Measurements from ENCODE around the gene RBBP7.

The RBBP7 gene

DNA sequence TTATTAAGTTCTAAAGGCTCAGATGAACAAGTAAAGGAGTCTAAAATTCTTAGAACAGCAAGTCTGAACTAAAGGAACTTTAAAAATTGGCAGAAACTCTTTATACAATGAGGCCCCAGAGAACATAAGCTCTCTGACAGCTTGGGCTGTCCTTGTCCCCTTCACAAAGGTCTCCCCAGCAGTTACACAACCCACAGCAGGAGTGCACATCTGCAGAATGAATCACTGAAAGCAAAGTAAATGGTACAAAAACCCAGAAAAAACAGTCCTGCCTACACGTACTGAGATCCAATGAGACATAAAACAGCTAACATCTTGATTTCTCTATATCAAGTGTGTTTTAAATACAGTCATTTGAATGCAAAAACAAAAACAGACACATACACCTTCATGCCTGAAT is 18.7 kb downstream of the RBBP7 start:
- DNase-seq (ENCODE audit: extremely low spot score): no peak
- ChIA-PET CTCF (no interaction called here), POLR2A (no interaction called here)
- no peak for TF ChIP-seq FOXK2 (IDR thresholded peaks at IDR 0.05)
- TF ChIP-seq TARDBP (IDR thresholded peaks at IDR 0.05): no peak
- no peak for TF ChIP-seq BHLHE40 (IDR thresholded peaks at IDR 0.05; ENCODE audit: borderline replicate concordance)
- no peak for TF ChIP-seq PKNOX1 (IDR thresholded peaks at IDR 0.05)
- no peak for TF ChIP-seq SUZ12 (IDR thresholded peaks at IDR 0.05)
- no peak for TF ChIP-seq ARNT (IDR thresholded peaks at IDR 0.05)
- no peak for TF ChIP-seq SP1 (IDR thresholded peaks at IDR 0.05)
- no peak for TF ChIP-seq ZNF384 (IDR thresholded peaks at IDR 0.05)
- no peak for TF ChIP-seq ELF4 (IDR thresholded peaks at IDR 0.05)
- no peak for TF ChIP-seq HDGF (IDR thresholded peaks at IDR 0.05; ENCODE audit: borderline replicate concordance)
- no peak for TF ChIP-seq NFRKB (IDR thresholded peaks at IDR 0.05)
- TF ChIP-seq FOXA1 (IDR thresholded peaks at IDR 0.05): no peak
- no peak for TF ChIP-seq FOXM1 (IDR thresholded peaks at IDR 0.05; ENCODE audit: borderline replicate concordance)
- no peak for TF ChIP-seq LEF1 (IDR thresholded peaks at IDR 0.05; ENCODE audit: borderline replicate concordance)
- no peak for TF ChIP-seq CTBP1 (IDR thresholded peaks at IDR 0.05; ENCODE audit: borderline replicate concordance)

GRCh38 chrX:16848541-16848940 is 21.6 kb downstream of the RBBP7 start:
- TF ChIP-seq ELF4 (IDR thresholded peaks at IDR 0.05): no peak
- TF ChIP-seq TARDBP (IDR thresholded peaks at IDR 0.05): no peak
- no peak for TF ChIP-seq SUZ12 (IDR thresholded peaks at IDR 0.05)
- no peak for TF ChIP-seq L3MBTL2 (conservative IDR thresholded peaks at IDR 0.05)
- TF ChIP-seq CTBP1 (IDR thresholded peaks at IDR 0.05; ENCODE audit: borderline replicate concordance): no peak
- TF ChIP-seq PKNOX1 (IDR thresholded peaks at IDR 0.05): no peak
- TF ChIP-seq FOXK2 (IDR thresholded peaks at IDR 0.05): no peak
- TF ChIP-seq SP1 (IDR thresholded peaks at IDR 0.05): no peak
- TF ChIP-seq ZNF384 (IDR thresholded peaks at IDR 0.05): no peak
- TF ChIP-seq NFRKB (IDR thresholded peaks at IDR 0.05): no peak
- TF ChIP-seq LEF1 (IDR thresholded peaks at IDR 0.05; ENCODE audit: borderline replicate concordance): no peak
- no peak for TF ChIP-seq ARNT (IDR thresholded peaks at IDR 0.05)
- no peak for TF ChIP-seq FOXA1 (IDR thresholded peaks at IDR 0.05)
- TF ChIP-seq FOXM1 (IDR thresholded peaks at IDR 0.05; ENCODE audit: borderline replicate concordance): no peak
- no peak for TF ChIP-seq BHLHE40 (IDR thresholded peaks at IDR 0.05; ENCODE audit: borderline replicate concordance)
- no peak for TF ChIP-seq HDGF (IDR thresholded peaks at IDR 0.05; ENCODE audit: borderline replicate concordance)
- ChIA-PET POLR2A (no interaction called here), CTCF (interaction anchor here (1.0 kb wide), 1 partner anchor 34 kb away, joined by 3 read pairs; no protein-coding TSS in a partner anchor)
- no peak for DNase-seq (ENCODE audit: extremely low spot score)

- TF ChIP-seq SUZ12 (IDR thresholded peaks at IDR 0.05): no peak
- no peak for TF ChIP-seq NFRKB (IDR thresholded peaks at IDR 0.05)
- TF ChIP-seq CTBP1 (IDR thresholded peaks at IDR 0.05; ENCODE audit: borderline replicate concordance): no peak
- POLR2A ChIA-PET: no interaction called here
- DNase-seq (ENCODE audit: extremely low spot score): no peak
- CTCF ChIA-PET: no interaction called here
Measured at GRCh38 chrX:16845686-16846085, 24.5 kb downstream of the RBBP7 start.

DNA sequence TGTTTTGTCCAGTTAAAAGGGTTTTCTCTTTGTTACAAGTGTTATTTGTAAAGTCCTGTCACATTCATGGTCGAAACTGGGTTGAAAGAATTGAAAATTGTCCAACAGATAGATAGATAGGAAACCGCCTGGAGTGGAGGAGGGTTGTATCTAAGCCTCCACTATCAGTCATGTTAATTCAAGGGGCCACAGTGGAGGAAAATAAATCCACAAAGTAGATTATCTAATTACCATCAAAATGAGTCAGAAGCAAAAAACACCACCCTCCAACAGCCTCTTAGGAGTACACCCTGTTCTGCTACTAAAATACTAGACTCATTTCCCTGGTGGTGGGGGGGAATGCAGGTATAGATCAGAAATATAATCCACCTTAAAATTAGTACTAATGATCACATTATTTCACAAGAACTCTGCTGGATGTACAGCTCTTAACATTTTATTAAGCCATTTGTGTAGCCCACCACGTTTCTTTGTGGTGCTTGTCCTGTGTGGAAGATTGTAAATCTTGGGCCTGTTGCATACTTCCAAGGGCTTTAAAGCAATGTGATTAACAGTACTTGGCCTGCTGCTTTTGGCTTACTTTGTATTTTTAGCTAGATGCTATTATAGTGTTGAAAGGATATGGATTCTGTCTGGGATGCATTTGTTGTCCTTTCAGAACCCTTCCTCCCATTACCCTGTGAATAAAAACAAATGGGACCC is 26.8 kb downstream of the RBBP7 start:
- ChIA-PET POLR2A (no interaction called here), CTCF (no interaction called here)
- TF ChIP-seq FOXM1 (IDR thresholded peaks at IDR 0.05; ENCODE audit: borderline replicate concordance) (no peak), BHLHE40 (IDR thresholded peaks at IDR 0.05; ENCODE audit: borderline replicate concordance) (no peak), HDGF (IDR thresholded peaks at IDR 0.05; ENCODE audit: borderline replicate concordance) (no peak)
- DNase-seq (ENCODE audit: extremely low spot score): no peak

- no peak for TF ChIP-seq LEF1 (IDR thresholded peaks at IDR 0.05; ENCODE audit: borderline replicate concordance)
- TF ChIP-seq CTBP1 (IDR thresholded peaks at IDR 0.05; ENCODE audit: borderline replicate concordance): no peak
- ChIA-PET POLR2A (no interaction called here), CTCF (no interaction called here)
- DNase-seq (ENCODE audit: extremely low spot score): no peak
Measured at GRCh38 chrX:16842684-16843083, 27.5 kb downstream of the RBBP7 start.

GRCh38 chrX:16839852-16840460 is 30.2 kb downstream of the RBBP7 start:
- TF ChIP-seq SP1 (IDR thresholded peaks at IDR 0.05) (no peak), SUZ12 (IDR thresholded peaks at IDR 0.05) (no peak), FOXA1 (IDR thresholded peaks at IDR 0.05) (no peak), PKNOX1 (IDR thresholded peaks at IDR 0.05) (no peak), ARNT (IDR thresholded peaks at IDR 0.05) (no peak), ELF4 (IDR thresholded peaks at IDR 0.05) (no peak), HDGF (IDR thresholded peaks at IDR 0.05; ENCODE audit: borderline replicate concordance) (no peak), ZNF384 (IDR thresholded peaks at IDR 0.05) (no peak), NFRKB (IDR thresholded peaks at IDR 0.05) (no peak), BHLHE40 (IDR thresholded peaks at IDR 0.05; ENCODE audit: borderline replicate concordance) (no peak), FOXK2 (IDR thresholded peaks at IDR 0.05) (no peak), TARDBP (IDR thresholded peaks at IDR 0.05) (no peak), L3MBTL2 (conservative IDR thresholded peaks at IDR 0.05) (no peak), LEF1 (IDR thresholded peaks at IDR 0.05; ENCODE audit: borderline replicate concordance) (no peak), CTBP1 (IDR thresholded peaks at IDR 0.05; ENCODE audit: borderline replicate concordance) (no peak), FOXM1 (IDR thresholded peaks at IDR 0.05; ENCODE audit: borderline replicate concordance) (no peak)
- POLR2A ChIA-PET: no interaction called here
- DNase-seq (ENCODE audit: extremely low spot score): no peak
- CTCF ChIA-PET: interaction anchor here (1.1 to 2.1 kb wide), 3 partner anchors 14 to 53 kb away, joined by 3 to 6 read pairs (median 5); no protein-coding TSS in a partner anchor
